ENCODE measurements around the gene NEIL1. TPM values are rescaled to one million over a fixed set of nuclear protein-coding genes. Genes with fewer than 3 reads are reported as not detected.

The NEIL1 gene
- total and polyA plus RNA-seq, 2 of the 8 experiments (the other 6 are each of a cell fraction or from before 2014, with no cell fraction given): 10.4 to 10.9 TPM

GRCh38 chr15:75360391-75360790, 13.6 kb downstream of the NEIL1 start (continued):
- TF ChIP-seq GABPA (IDR thresholded peaks at IDR 0.05; ENCODE audit: borderline replicate concordance, insufficient read depth, low read length): no peak
- TF ChIP-seq RFX5 (IDR thresholded peaks at IDR 0.05; ENCODE audit: borderline replicate concordance, low read depth, low read length): no peak
- TF ChIP-seq POU5F1 (IDR thresholded peaks at IDR 0.05; ENCODE audit: low read depth, low read length): no peak
- no peak for TF ChIP-seq MAFK (IDR thresholded peaks at IDR 0.05; ENCODE audit: low read depth, low read length)
- no peak for TF ChIP-seq SP4 (IDR thresholded peaks at IDR 0.05; ENCODE audit: low read length)
- no peak for TF ChIP-seq EP300 (IDR thresholded peaks at IDR 0.05; ENCODE audit: borderline replicate concordance in 1 of 2, low read depth in 2 of 2, low read length in 2 of 2)
